Keratinocyte (primary cell): ENCODE measurements around the gene TBC1D14. TPM values are rescaled to one million over a fixed set of nuclear protein-coding genes. Genes with fewer than 3 reads are reported as not detected.

Experiments used
- DNase-seq: peaks from one replicate; pipeline ENCODE4 v3.0.0-alpha.2; 2011; ENCODE audit warnings: low read depth, missing footprints, low spot score
- FAIRE-seq: peaks from 2 replicates; lab custom pipeline; 2011; peaks lifted over from hg19 to GRCh38; lab: Jason Lieb, UNC
- H2AFZ ChIP-seq: 2 replicates; pipeline ENCODE4 v1.6.0; 2012; ENCODE audit warnings: low read length, control low read depth, inconsistent platforms; ENCODE audit not compliant: control insufficient read depth
- H3K27ac ChIP-seq: 2 replicates; pipeline ENCODE4 v1.5.1; 2011; ENCODE audit warnings: low read length; ENCODE audit not compliant: control insufficient read depth, insufficient read depth
- H3K27me3 ChIP-seq: 3 replicates; pipeline ENCODE4 v1.6.0; 2011; ENCODE audit warnings: low read length; ENCODE audit not compliant: control insufficient read depth, insufficient read depth; ENCODE audit errors: extremely low read depth
- H3K36me3 ChIP-seq, 2 experiments: 2 replicates in 1 of 2; 3 replicates in 1 of 2; pipeline ENCODE4 v1.5.1; 2011; ENCODE audit warnings: low read length in 2 of 2, mild to moderate bottlenecking in 1 of 2; ENCODE audit not compliant: control insufficient read depth in 2 of 2, insufficient read depth in 2 of 2; ENCODE audit errors: extremely low read depth in 1 of 2
- H3K4me1 ChIP-seq: 3 replicates; pipeline ENCODE4 v1.5.1; 2011; ENCODE audit warnings: low read length; ENCODE audit not compliant: control insufficient read depth, insufficient read depth; ENCODE audit errors: extremely low read depth
- H3K4me2 ChIP-seq: 3 replicates; pipeline ENCODE4 v1.6.0; 2011; ENCODE audit warnings: low read depth, low read length; ENCODE audit not compliant: control insufficient read depth, insufficient read depth; ENCODE audit errors: extremely low read depth
- H3K4me3 ChIP-seq, 3 experiments: fragments of 200-600 bp in 1 of 3; sonication (generic) in 1 of 3; 2 replicates in 2 of 3; 3 replicates in 1 of 3; pipeline ENCODE4 v1.5.1; 2011 to 2016; ENCODE audit warnings: low read length in 3 of 3, mild to moderate bottlenecking in 3 of 3, control low read depth in 2 of 3, inconsistent platforms in 1 of 3, low read depth in 1 of 3, mixed read lengths in 1 of 3, mixed run types in 1 of 3, moderate library complexity in 1 of 3; ENCODE audit not compliant: control insufficient read depth in 2 of 3, insufficient read depth in 2 of 3; ENCODE audit errors: extremely low read depth in 1 of 3
- H3K79me2 ChIP-seq: 2 replicates; pipeline ENCODE4 v1.6.0; 2012; ENCODE audit warnings: low read length; ENCODE audit not compliant: control insufficient read depth, insufficient read depth
- H3K9ac ChIP-seq: 3 replicates; pipeline ENCODE4 v1.6.0; 2011; ENCODE audit warnings: low read length; ENCODE audit not compliant: control insufficient read depth, insufficient read depth; ENCODE audit errors: extremely low read depth
- H3K9me1 ChIP-seq: 3 replicates; pipeline ENCODE4 v1.6.0; 2011; ENCODE audit warnings: low read length; ENCODE audit not compliant: control insufficient read depth, insufficient read depth; ENCODE audit errors: extremely low read depth
- H3K9me3 ChIP-seq: 2 replicates; pipeline ENCODE4 v1.5.1; 2012; ENCODE audit warnings: low read depth, low read length; ENCODE audit not compliant: control insufficient read depth
- H4K20me1 ChIP-seq: 3 replicates; pipeline ENCODE4 v1.6.0; 2011; ENCODE audit warnings: low read length; ENCODE audit not compliant: control insufficient read depth, insufficient read depth; ENCODE audit errors: extremely low read depth
- EZH2 ChIP-seq: IDR thresholded peaks from one replicate; pipeline ENCODE4 v1.6.1; 2012; ENCODE audit warnings: inconsistent platforms, mild to moderate bottlenecking, low read length, moderate library complexity
- dilution Hi-C: fragments of 300-500 bp; cut with MboI; formaldehyde crosslinking; loops from one replicate; pipeline ENCODE4 v1.7.0; 2020; ENCODE audit warnings: low sequenced_read_pairs; ENCODE audit not compliant: extremely low pct_ligation_motif_present
- polyA plus RNA-seq, 5 experiments: library from polyadenylated mRNA; depleted of rRNA in 3 of 5; stranded (reverse) in 3 of 5; stranded (forward) in 1 of 5; unstranded in 1 of 5; fragments of >200 nt; gene quantifications; 1 replicate in 1 of 5; 2 replicates in 3 of 5; 3 replicates in 1 of 5; pipeline versions ENCODE4 v1.2.1 to v1.2.3, GENCODE V29; 2011 to 2012; ENCODE audit warnings: missing spikeins in 2 of 5, low read depth in 1 of 5, low replicate concordance in 1 of 5
- TF ChIP-seq, protein P1 (sequence below), 3 experiments: IDR thresholded peaks in 1 of 3; conservative IDR thresholded peaks in 1 of 3; optimal IDR thresholded peaks in 1 of 3; 2 replicates in 2 of 3; 3 replicates in 1 of 3; pipeline versions ENCODE3 to v1.5.1; 2011; ENCODE audit warnings: low read length in 3 of 3, mild to moderate bottlenecking in 3 of 3, moderate library complexity in 2 of 3, control low read depth in 1 of 3, inconsistent platforms in 1 of 3; ENCODE audit not compliant: insufficient read depth in 2 of 3; ENCODE audit errors: extremely low read depth in 1 of 3

TBC1D14 gene
- polyA plus RNA-seq, 1 donor (not counting 4 experiments of a cell fraction or from before 2014, with no cell fraction given) = 55.1 TPM

DNA sequence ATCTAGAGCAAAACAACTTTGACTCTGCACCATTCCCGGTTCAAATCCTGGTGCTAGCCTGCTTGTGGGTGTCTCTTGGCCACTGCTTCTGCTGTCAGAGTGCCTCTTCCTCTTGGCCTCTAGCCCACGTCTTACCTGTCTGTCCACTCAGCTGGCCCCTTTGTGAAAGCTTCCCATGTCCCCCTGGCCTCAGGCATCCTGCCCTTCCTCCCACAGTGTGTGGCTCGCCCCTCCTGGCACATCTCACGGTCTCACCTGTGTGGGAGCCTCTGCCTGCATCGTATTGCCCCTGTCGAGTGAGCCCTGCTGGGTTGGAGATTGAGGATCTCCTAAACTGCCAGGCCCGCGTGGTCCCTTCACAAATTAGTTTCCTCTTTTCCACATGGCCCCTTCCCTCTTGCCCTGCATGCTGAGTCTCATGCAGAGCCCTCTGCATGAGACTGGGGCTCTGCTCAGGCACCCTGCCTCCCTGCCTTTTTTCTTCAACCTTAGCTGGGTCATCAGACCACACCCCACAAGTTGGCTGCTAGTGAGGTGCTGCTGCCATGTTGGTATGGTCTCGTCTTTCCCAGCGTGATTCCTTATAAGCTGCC lies 79.8 kb downstream of the TBC1D14 start:
- FAIRE-seq = no peak

DNA sequence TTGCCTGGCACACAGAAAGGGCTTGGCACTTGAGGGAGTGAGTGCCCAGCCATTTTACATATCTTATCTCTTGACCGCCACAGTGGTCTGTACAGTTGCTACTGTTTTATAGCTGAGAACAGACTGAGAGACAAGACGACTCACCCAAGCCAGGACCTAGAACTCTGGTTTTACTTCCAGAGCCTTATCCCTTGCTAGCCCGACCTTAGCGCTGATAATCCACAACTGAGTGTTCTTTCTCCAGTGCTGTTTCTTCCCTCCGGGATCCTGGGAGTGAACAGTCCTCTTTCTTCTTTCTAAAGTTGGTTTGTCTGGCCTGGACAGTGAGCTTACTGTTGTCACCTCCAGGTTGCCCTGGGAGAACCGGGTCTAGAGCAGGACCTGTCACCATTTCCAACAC lies 81.0 kb downstream of the TBC1D14 start:
- H3K9ac ChIP-seq = no peak overlapping the region
- dilution Hi-C loops = no loop called here
- H3K9me1 ChIP-seq = peaks cover 4% of the 10 kb centered on the region
- FAIRE-seq = no peak
- H2AFZ ChIP-seq = no peak overlapping the region
- H3K9me3 ChIP-seq = no peaks in the 10 kb centered on the region
- H3K27me3 ChIP-seq = no peaks in the 10 kb centered on the region
- H3K36me3 ChIP-seq = peaks cover 2 to 29% of the 10 kb centered on the region in 2 experiments
- peaks cover 8% of the 10 kb centered on the region for H4K20me1 ChIP-seq
- no peak overlapping the region for H3K4me3 ChIP-seq
- H3K4me1 ChIP-seq = peaks cover 60% of the 10 kb centered on the region
- TF ChIP-seq, protein P1, sequence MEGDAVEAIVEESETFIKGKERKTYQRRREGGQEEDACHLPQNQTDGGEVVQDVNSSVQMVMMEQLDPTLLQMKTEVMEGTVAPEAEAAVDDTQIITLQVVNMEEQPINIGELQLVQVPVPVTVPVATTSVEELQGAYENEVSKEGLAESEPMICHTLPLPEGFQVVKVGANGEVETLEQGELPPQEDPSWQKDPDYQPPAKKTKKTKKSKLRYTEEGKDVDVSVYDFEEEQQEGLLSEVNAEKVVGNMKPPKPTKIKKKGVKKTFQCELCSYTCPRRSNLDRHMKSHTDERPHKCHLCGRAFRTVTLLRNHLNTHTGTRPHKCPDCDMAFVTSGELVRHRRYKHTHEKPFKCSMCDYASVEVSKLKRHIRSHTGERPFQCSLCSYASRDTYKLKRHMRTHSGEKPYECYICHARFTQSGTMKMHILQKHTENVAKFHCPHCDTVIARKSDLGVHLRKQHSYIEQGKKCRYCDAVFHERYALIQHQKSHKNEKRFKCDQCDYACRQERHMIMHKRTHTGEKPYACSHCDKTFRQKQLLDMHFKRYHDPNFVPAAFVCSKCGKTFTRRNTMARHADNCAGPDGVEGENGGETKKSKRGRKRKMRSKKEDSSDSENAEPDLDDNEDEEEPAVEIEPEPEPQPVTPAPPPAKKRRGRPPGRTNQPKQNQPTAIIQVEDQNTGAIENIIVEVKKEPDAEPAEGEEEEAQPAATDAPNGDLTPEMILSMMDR (optimal IDR thresholded peaks at IDR 0.05 in 1 of 3, IDR thresholded peaks at IDR 0.05 in 1 of 3, conservative IDR thresholded peaks at IDR 0.05 in 1 of 3; ENCODE audit: extremely low read depth in 1 of 3, insufficient read depth in 2 of 3, low read length in 3 of 3) = no peak
- no peak for TF ChIP-seq EZH2
- H3K27ac ChIP-seq = peak overlapping the region; percentile 86
- peak overlapping the region; percentile 91 for H3K4me2 ChIP-seq
- no peak for DNase-seq
- peaks cover 50% of the 10 kb centered on the region for H3K79me2 ChIP-seq

More for the DNA sequence above, 79.8 kb downstream of the TBC1D14 start:
- Histone ChIP-seq H3K4me3 (peak overlapping the region in 1 of 3 experiments; percentile 96), H3K27me3 (no peaks in the 10 kb centered on the region), H3K9me1 (peaks cover 4% of the 10 kb centered on the region), H3K9ac (peak overlapping the region; percentile 13), H3K36me3 (peaks cover 0 to 29% of the 10 kb centered on the region in 2 experiments), H4K20me1 (peaks cover 8% of the 10 kb centered on the region), H3K4me2 (peak overlapping the region; percentile 84), H3K79me2 (peaks cover 50% of the 10 kb centered on the region), H3K9me3 (no peaks in the 10 kb centered on the region), H3K4me1 (peaks cover 63% of the 10 kb centered on the region), H3K27ac (peak overlapping the region; percentile 18), H2AFZ (no peak overlapping the region)
- no peak for DNase-seq
- dilution Hi-C loops = no loop called here
- TF ChIP-seq, protein P1 (optimal IDR thresholded peaks at IDR 0.05 in 1 of 3, IDR thresholded peaks at IDR 0.05 in 1 of 3, conservative IDR thresholded peaks at IDR 0.05 in 1 of 3; ENCODE audit: extremely low read depth in 1 of 3, insufficient read depth in 2 of 3, low read length in 3 of 3) = no peak
- no peak for TF ChIP-seq EZH2
